Thyroid gland (tissue), 4 donors: ENCODE measurements around the gene KIAA1549. TPM values are rescaled to one million over a fixed set of nuclear protein-coding genes. Genes with fewer than 3 reads are reported as not detected.

Source experiments
- DNase-seq, 2 donors: peaks; one replicate each; pipeline ENCODE4 v3.0.0-alpha.2; 2019
- H3K27ac ChIP-seq, 3 donors: fragments of 200-600 bp; sonication (generic); 1 replicate in 2 of 3; 2 replicates in 1 of 3; pipeline ENCODE4 v1.5.1; 2016 to 2019; ENCODE audit warnings: mild to moderate bottlenecking in 1 of 3, moderate library complexity in 1 of 3
- H3K27me3 ChIP-seq: fragments of 200-600 bp; sonication (generic); one replicate; pipeline ENCODE4 v1.5.1; 2019
- H3K36me3 ChIP-seq, 2 donors: fragments of 200-600 bp; sonication (generic); one replicate each; pipeline ENCODE4 v1.5.1; 2016 to 2019
- H3K4me1 ChIP-seq, 2 donors: fragments of 200-600 bp; sonication (generic); one replicate each; pipeline ENCODE4 v1.5.1; 2017 to 2019
- H3K4me3 ChIP-seq, 3 donors: fragments of 200-600 bp; sonication (generic); replicated peaks in 1 of 3; 1 replicate in 2 of 3; 2 replicates in 1 of 3; pipeline ENCODE4 v1.5.1; 2016; ENCODE audit warnings: mild to moderate bottlenecking in 1 of 3
- H3K9me3 ChIP-seq: fragments of 200-600 bp; sonication (generic); one replicate; pipeline ENCODE4 v1.5.1; 2017
- POLR2A ChIP-seq, 2 donors: fragments of 450-650 bp; IDR thresholded peaks; one replicate each; pipeline ENCODE4 v1.6.1; 2017; ENCODE audit warnings: antibody characterized with exemption in 2 of 2, mild to moderate bottlenecking in 2 of 2, moderate library complexity in 1 of 2
- WGBS, 2 donors: methylation state at CpG; one replicate each; pipeline ENCODE4 v1.1.5; 2017; 5-methylcytosine and 5-hydroxymethylcytosine counted together
- intact Hi-C: fragments of 100-400 bp; cut with DNase I; formaldehyde crosslinking; loops from one replicate; pipeline ENCODE4 v1.15.1; 2023
- total RNA-seq, 4 donors: library from RNA; depleted of rRNA; stranded (reverse); fragments of >200 nt; gene quantifications; one replicate each; pipeline ENCODE4 v1.2.3, GENCODE V29; 2016
- TF ChIP-seq, protein P1 (sequence below), 6 experiments: fragments of 200-600 bp in 3 of 6; fragments of 450-650 bp in 3 of 6; sonication (generic) in 3 of 6; IDR thresholded peaks; one replicate each; pipeline ENCODE4 v1.5.1; 2016 to 2019; ENCODE audit warnings: antibody characterized with exemption in 6 of 6, mild to moderate bottlenecking in 2 of 6, inconsistent platforms in 1 of 6, moderate library complexity in 1 of 6

KIAA1549 gene
- total RNA-seq, 4 donors from 2014 or later, result 1.2 to 3.9 (median 2.6) TPM

DNA sequence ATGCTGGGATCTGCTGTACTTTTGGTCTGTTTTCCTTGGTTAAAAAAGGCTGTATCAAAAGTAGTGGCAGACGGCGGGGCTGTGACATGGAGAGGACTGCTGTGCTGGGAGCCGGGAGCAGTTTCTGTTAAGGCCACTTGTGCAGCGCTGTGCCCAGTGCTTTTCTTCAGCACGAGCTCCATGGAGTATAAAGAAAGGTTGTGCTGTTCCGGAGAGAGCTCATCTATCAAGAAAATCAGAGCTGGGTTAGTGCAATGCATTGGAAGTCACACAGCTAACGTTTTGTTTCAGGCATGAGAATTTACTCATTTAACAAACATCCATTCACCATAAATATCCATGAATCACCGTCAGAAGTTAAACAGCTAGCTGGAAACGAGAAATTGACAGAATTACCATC, 62.0 kb downstream of the KIAA1549 start:
- intact Hi-C loops, result no loop called here
- DNase-seq, result no peak
- peaks cover 0 to 5% of the 10 kb centered on the region in 2 donors for H3K36me3 ChIP-seq
- peaks cover 0 to under 1% of the 10 kb centered on the region in 2 donors for H3K4me1 ChIP-seq
- no peaks in the 10 kb centered on the region for H3K27me3 ChIP-seq
- H3K27ac ChIP-seq, result no peak overlapping the region
- H3K9me3 ChIP-seq, result no peaks in the 10 kb centered on the region
- TF ChIP-seq, protein P1, sequence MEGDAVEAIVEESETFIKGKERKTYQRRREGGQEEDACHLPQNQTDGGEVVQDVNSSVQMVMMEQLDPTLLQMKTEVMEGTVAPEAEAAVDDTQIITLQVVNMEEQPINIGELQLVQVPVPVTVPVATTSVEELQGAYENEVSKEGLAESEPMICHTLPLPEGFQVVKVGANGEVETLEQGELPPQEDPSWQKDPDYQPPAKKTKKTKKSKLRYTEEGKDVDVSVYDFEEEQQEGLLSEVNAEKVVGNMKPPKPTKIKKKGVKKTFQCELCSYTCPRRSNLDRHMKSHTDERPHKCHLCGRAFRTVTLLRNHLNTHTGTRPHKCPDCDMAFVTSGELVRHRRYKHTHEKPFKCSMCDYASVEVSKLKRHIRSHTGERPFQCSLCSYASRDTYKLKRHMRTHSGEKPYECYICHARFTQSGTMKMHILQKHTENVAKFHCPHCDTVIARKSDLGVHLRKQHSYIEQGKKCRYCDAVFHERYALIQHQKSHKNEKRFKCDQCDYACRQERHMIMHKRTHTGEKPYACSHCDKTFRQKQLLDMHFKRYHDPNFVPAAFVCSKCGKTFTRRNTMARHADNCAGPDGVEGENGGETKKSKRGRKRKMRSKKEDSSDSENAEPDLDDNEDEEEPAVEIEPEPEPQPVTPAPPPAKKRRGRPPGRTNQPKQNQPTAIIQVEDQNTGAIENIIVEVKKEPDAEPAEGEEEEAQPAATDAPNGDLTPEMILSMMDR (IDR thresholded peaks at IDR 0.05), result no peak
- TF ChIP-seq POLR2A (IDR thresholded peaks at IDR 0.05), result no peak
- 88 to 91% methylated on average over 9 of the region's 9 CpGs for WGBS, 2 donors
- no peak overlapping the region for H3K4me3 ChIP-seq

DNA sequence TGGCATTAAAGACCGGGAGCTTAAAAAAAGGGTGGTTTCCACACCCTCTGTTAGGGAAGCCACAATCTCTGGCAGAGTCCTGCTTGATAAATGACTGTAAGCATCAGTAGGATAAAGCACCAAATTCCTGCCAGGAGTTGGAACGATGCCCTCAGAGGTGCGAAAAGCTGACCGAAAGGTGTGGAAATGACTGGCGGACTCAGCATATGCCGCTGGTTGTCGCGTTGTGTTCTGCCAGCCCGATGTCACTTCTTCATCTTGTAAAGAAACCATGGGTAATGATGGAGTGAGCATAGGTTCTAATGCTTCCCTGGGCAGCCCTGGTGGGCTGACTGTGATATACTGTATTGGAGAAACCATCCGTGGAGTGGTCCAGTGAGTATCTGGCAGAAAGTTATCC, 62.4 kb downstream of the KIAA1549 start:
- intact Hi-C loops, result no loop called here
- Histone ChIP-seq H3K27ac (no peak overlapping the region), H3K36me3 (peaks cover 0 to 5% of the 10 kb centered on the region in 2 donors), H3K4me3 (no peak overlapping the region), H3K9me3 (no peaks in the 10 kb centered on the region), H3K27me3 (no peaks in the 10 kb centered on the region), H3K4me1 (no peaks in the 10 kb centered on the region)
- 94 to 96% methylated on average over 10 of the region's 10 CpGs for WGBS, 2 donors
- DNase-seq, result no peak
- TF ChIP-seq, protein P1 (IDR thresholded peaks at IDR 0.05), result no peak
- TF ChIP-seq POLR2A (IDR thresholded peaks at IDR 0.05), result no peak

DNA sequence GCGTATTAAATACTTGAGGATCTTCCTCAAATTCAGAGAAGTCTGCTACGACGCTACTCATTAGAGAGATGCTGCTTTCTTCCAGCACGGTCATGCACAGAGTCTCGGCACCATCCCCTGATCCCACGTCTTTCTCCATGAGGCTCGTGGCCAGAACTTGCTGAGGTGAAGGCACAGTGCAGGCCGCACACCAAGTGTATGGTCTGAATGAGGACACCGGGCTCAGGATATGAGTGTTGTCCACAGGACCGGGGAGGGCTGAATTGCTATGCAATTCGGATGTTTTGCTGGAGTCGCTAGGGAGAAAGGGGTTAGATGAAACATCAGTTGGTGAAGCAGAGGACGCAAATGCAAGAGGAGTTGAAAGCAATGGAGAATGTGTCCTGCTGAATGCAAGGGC, 63.0 kb downstream of the KIAA1549 start:
- Histone ChIP-seq H3K27ac (no peak overlapping the region), H3K27me3 (no peaks in the 10 kb centered on the region), H3K36me3 (peaks cover 0 to 5% of the 10 kb centered on the region in 2 donors), H3K4me1 (no peaks in the 10 kb centered on the region), H3K4me3 (no peak overlapping the region), H3K9me3 (no peaks in the 10 kb centered on the region)
- DNase-seq, result no peak
- 94 to 97% methylated on average over 13 of the region's 13 CpGs for WGBS, 2 donors
- intact Hi-C loops, result no loop called here
- no peak for TF ChIP-seq POLR2A (IDR thresholded peaks at IDR 0.05)
- TF ChIP-seq, protein P1 (IDR thresholded peaks at IDR 0.05), result no peak

DNA sequence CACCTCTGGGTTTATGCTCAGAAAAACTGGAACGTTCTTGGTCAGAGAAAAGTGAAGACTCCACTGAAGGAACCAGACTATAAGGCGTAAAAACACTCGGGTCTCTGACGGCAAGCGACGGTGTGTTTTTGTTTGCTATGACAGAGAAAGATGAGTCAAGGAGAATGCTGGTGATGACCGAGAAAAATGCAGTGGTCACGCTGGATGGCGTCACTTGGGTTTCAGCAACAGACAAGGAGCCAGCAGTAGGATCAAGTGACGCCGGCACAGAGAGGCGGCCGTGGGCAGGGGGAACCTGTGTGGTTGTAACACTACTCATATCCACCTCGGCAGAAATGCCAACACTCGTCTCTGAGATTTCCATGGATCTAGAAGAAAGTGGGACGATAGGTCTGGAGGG, 63.4 kb downstream of the KIAA1549 start:
- H3K36me3 ChIP-seq, result peaks cover 0 to 5% of the 10 kb centered on the region in 2 donors
- 94% methylated on average over 16 of the region's 16 CpGs for whole genome bisulfite sequencing, 2 donors
- no peaks in the 10 kb centered on the region for H3K27me3 ChIP-seq
- no peak overlapping the region for H3K27ac ChIP-seq
- intact Hi-C loops, result no loop called here
- no peaks in the 10 kb centered on the region for H3K9me3 ChIP-seq
- TF ChIP-seq, protein P1 (IDR thresholded peaks at IDR 0.05), result no peak
- no peak for TF ChIP-seq POLR2A (IDR thresholded peaks at IDR 0.05)
- no peak for DNase-seq
- no peak overlapping the region for H3K4me3 ChIP-seq
- H3K4me1 ChIP-seq, result no peaks in the 10 kb centered on the region

DNA sequence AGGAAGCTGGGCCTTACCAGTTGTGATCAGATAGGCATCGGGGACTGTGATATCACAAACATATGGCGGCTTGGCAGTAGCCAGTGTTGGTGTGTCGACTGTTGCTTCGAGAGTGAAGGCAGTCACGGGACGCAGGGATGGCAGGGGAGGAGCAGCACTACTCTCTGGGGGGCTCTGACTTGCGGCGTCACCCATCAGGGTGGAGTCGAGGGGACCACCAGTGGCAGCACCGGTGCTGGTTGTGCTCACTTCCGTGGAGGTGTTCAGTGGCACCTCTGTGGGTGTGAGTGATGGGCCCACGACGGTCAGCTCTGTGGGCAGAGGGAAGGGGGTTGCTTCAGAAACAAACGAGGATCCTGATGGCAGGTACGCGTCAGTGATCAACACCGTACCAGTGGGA, 64.5 kb downstream of the KIAA1549 start:
- 93% methylated on average over 17 of the region's 17 CpGs for WGBS, 2 donors
- no peak for DNase-seq
- Histone ChIP-seq H3K27me3 (no peaks in the 10 kb centered on the region), H3K4me3 (no peak overlapping the region), H3K27ac (no peak overlapping the region), H3K4me1 (no peaks in the 10 kb centered on the region), H3K36me3 (peaks cover 0 to 5% of the 10 kb centered on the region in 2 donors), H3K9me3 (no peaks in the 10 kb centered on the region)
- TF ChIP-seq, protein P1 (IDR thresholded peaks at IDR 0.05), result no peak
- no peak for TF ChIP-seq POLR2A (IDR thresholded peaks at IDR 0.05)
- intact Hi-C loops, result no loop called here
